Fibroblast of skin of right quadriceps (primary cell): ENCODE measurements around the gene STAT1.
A peak's percentile ranks its signal among the peaks of the same experiment; 100 is the strongest.

ENCODE experiments used
- DNase-seq: peaks from one replicate; pipeline ENCODE4 v3.0.0-alpha.2; 2013

STAT1 gene

GRCh38 chr2:191030521-191031154 lies 16.7 kb upstream of the STAT1 start:
- DNase-seq = no peak

DNA sequence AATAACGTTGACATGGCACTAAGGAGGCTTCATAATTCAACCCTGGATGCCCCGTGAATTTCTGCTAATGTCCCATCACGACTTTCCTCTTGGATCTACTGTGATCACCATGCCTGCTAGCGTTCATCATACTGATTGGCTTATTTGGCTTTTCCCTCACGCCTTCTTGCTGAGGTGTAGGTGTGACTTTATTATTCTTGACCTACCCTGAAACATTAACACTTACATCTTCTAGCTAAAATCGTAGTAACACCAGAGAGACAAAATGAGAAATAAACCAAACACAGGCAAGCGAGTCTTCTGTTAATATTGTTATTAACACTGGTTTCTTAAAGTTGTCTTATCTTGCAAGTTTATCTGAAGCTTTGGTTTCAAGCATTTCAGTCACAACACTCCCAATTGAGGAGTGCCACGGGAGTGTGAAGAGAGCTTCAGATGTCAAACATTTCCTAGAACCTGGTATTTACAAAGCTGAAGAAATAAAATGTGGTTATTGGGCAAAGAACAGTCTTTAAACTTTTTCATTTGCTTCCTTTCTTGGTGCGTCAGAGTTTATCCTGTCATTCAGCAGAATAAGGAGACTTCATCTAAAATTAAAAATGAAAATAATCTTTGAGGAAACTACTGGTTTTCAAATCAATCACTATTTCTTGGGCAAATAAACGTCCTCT lies 15.4 kb upstream of the STAT1 start:
- DNase-seq = no peak

DNA sequence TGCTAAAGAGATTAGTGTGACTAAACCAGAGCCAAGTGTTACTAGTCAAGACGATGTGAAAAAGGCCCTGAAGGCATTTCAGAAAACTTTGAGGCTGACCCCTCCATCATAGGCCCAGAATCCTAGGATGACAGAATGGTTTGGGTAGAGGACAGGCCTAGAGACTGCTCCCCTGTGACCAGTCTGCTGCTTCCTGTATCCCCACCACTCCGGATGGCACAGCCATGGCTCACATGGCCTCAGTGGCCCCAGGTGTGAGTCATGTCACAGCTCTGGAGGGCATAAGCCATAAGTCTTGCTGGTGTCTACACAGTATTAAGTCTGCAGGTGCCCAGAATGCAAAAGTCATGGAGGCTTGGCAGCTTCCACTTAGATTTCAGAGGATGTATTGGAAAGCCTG lies 12.4 kb upstream of the STAT1 start:
- no peak for DNase-seq

DNA sequence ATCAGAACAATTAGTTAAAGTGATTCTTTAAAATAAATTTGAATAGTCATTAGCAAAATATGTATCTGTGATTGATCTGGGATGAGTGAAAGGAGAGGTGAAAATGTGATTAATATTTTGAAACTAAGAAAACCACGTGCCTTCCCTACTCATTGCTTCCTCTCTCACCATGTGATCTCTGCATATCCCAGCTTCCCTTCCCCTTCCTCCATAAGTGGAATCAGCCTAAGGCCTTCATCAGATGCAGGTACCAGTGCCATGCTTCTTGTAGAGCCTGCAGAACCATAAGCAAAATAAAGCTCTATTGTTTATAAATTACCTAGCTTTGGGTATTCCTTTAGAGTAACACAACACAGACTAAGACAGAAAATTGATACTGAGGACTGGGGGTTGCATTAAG lies 11.2 kb upstream of the STAT1 start:
- DNase-seq = no peak

- DNase-seq = no peak
Measured at GRCh38 chr2:191023235-191023679, 9.3 kb upstream of the STAT1 start.

DNA sequence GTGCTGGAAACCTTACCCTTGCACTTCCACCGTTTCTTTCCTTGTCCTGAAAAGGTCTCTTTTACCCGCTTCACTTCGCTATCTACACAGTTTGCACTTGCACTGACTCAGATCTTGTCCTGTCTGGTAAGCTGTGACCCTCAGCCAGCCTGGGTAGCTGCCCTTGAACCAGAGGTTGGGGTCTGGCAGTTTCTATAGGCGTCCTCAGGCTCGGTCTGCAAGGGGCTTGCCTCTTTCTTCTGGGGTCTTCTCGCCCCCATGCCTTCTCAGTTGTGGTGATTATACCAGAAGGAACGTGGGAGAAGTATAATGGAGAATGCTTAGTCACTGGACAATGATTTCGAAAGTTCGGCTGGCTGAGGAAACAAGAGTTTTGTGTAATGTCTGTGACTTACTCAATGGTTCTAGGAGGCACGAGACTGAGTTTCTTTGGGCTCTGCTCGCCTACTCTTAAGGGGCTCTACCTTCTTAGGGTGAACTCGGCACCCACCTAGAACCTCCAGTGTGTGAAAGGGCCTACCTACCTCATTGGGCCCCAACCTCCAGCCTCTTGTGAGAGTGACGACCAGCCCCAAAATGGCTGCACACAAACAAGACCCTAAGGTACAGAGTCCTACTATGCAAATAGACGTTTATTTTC lies 6.9 kb upstream of the STAT1 start:
- peak; percentile 88 for DNase-seq

- DNase-seq = peak; percentile 96
Measured at GRCh38 chr2:191020221-191020741, 6.3 kb upstream of the STAT1 start.

DNA sequence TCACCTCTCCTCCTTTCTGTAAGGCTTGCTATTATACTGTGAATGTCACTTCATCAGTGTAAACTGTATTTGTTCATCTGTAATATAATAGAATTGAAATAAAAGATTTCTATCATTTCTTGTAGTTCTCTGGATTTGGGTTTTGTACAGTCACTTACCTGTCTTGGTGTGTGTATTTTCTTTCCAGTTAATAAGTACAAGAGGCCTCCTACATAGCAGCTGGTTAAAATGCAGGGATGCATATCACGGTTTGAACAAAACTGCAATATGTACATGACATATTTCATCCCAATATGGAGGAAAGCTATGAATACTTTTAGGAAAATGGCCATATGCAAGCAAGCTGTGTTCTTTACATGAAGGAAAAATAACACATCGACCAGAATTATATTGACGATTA lies 5.4 kb upstream of the STAT1 start:
- no peak for DNase-seq

DNA sequence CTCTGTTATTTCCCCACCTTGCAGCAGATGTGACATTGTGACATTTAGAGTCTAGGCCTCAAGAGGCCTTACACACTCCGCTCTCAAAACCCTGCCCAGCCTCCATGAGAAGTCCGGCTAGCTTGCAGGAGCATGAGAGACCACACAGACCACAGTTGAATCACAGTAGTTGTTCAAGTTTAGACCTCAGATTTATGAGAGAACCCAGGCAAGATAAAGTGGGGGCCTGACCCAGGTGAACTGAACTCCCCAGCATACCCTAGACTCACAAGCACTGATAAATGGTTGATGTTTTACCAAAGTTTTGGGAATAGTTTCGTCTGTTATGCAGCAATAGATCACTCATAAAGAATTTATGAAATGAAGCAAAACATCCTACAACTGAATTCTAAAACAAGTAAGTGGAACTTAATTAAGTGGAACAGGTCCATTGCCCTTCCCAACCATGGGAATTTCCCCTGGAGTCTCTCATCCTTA lies 4.7 kb upstream of the STAT1 start:
- DNase-seq = no peak

- DNase-seq = no peak
Measured at GRCh38 chr2:191018048-191018447, 4.1 kb upstream of the STAT1 start.

DNA sequence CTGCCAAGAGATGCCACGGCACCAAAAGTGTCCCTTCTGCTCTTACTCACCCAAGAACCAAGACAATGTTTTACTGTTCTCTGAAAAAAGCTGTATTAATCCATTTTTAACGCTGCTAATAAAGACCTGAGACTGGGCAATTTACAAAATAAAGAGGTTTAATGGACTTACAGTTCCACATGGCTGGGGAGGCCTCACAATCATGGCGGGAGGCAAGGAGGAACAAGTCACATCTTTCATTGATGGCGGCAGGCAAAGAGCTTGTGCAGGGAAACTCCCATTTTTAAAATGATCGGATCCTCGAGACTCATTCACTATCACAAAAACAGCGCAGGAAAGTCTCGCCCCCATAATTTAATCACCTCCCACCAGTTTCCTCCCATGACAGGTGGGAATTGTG lies 1.9 kb upstream of the STAT1 start:
- no peak for DNase-seq

DNA sequence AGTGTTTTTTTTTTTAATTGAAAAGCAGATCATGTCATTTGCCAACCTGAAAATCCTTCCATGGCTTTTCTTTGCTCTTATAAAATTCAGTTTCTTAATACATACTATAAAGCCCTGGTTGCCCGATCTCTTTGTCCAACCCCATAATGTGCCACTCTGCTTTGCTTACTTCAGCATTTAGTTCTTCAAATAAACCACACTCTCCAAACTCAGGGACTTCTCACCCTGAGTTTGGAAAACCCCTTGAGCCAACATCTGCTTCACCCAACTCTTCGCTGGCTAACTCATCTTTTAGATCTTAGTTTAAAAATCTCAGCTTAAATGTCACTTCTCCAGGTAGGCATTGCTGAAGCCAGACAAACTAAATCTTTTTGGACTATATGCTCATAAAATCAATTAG lies 1.3 kb upstream of the STAT1 start:
- no peak for DNase-seq

DNA sequence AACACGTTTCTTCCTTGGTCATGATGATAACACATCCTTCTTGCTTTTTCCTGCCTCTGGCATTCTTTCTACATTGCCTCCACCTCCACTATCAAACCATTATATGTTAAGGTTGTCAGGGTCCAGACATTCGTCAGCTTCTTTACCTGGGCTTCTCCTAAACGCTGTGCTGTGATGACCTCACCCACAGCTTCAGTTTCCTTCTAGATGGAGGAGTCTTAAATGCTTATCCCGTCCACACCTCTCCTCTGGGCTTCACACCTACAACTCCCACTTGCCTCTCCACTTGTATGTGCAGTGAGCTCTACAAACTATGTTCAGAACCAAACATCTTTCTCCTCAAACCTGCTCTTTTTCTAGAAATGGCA lies 666 bp upstream of the STAT1 start:
- DNase-seq = no peak

- DNase-seq = no peak
Measured at GRCh38 chr2:191013682-191013931, 364 bp downstream of the STAT1 start.

DNA sequence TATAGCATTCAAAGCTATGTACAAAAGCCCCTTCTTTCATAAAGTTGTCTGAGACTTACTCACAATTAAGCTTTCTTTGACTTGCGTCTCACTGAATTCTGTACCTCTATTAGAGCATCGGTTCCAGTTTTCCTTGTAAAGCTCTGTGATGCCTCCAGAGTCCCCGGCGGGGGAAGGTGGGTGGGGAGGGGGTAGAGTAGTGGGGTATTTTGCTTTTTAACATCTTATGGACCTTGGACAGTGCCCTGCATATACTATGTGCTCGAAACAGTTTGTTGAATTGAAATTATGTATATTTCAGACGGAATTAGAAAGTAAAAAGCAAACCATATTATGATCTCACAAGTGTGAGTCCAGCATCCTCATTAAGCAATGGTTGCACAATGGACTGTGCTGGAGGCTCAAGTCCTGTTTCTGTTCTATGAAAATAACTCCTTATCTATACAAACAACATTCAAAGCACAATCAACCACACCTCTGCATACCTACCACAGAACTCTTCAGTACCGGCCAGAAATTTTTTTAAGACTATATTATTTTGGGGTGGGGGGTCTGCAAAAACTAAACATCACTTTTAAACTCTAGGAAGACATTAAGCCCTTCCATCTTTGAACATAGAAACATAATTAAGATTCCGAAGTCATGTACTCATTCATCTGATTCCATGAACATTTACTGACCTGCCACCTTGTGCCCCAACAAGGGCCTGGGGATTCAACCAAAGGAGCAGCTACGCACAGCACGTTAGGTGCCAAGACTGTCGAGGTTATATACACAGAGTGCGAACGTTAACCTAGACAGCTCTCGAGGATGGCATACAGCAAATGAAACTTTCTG lies 908 bp downstream of the STAT1 start:
- no peak for DNase-seq

- DNase-seq = no peak
Measured at GRCh38 chr2:191012346-191012745, 1.6 kb downstream of the STAT1 start.

GRCh38 chr2:191010887-191011885 lies 2.8 kb downstream of the STAT1 start:
- DNase-seq = no peak

- DNase-seq = peak; percentile 23
Measured at GRCh38 chr2:191009541-191010374, 4.2 kb downstream of the STAT1 start.

GRCh38 chr2:191008286-191008685 lies 5.7 kb downstream of the STAT1 start:
- no peak for DNase-seq

DNA sequence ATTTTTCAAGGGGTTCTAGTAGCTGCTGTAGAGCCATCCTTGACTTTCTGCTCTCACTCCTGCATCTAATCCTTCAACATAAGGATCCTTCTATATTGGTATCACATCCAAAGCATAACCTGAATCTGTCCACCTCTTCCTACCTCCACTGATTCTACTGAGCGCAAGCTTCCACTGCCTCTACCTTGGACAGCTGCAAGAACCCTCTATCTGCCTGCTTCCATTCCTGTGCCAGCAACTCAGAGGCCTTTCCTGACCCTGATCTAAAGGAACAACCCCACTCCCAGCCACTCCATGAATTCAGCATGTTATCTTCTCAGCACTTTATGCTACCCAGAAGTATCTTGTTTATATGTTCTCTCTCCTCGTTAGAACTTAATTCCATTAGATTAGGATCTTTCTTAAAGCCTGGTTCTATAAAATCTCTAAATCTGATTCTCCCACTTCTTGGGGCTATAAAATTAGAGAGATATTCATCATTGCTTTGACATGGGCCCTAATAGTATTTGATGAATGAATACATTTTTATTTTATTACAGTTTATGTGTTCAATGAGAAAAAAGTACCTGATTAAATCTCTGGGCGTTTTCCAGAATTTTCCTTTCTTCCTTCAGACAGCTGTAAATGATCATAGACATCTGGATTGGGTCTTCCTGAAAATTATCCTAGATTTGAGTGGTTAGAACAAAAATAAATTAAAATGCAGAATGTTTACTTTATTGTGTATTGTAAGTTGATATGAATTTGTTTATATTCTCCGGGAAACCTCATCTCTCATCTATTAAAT lies 6.8 kb downstream of the STAT1 start:
- DNase-seq = no peak
